ENCODE data around the gene TLK2. TPM values are rescaled to one million over a fixed set of nuclear protein-coding genes. Genes with fewer than 3 reads are reported as not detected.

Gene TLK2
- polyA plus RNA-seq, 2 of the 4 experiments (the other 2 are of a cell fraction) = 30.4 to 68.7 TPM

DNA sequence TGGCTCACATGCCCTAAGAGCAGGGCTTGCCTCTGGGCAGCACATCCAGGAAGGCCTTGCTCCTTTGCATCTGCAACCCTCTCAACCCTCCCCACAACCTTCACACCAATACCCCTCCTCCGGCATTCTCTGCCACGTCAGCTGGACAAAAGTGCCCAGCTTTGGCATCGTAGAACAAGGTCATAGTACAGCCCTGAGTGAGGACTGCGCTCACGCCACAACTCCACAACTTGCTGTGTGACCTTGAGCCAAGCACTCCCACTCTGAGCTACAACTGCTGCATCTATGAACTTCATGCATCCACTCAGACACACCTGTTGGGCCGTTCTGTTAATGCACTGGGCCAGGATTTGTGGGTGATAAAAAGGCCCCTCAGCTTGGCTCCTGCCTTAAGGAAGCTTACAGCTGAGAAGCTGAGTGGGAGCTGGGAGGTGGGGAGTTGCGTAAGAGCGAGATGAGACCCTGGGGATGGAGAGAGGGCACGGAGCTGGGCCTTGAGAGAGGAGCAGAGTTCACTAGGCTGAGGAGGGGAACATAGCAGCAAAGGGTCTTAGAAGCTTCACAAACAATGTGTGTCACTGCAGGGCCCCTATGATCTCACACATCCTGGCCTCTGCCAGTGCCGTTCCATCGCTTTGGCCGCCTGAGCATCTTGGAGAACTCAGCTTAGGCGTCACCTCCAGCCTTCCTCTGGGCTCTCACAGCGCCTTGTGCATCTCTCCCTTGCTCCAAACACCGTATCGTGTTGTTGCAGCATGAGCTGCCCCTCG is 140.2 kb downstream of the TLK2 start:
- WGBS (ENCODE audit: missing lambda C conversion rate) = 92% methylated on average over 17 of the region's 17 CpGs
- CTCF ChIA-PET = interaction anchor here (0.8 to 1.8 kb wide), 5 partner anchors 10 to 54 kb away, joined by 3 to 6 read pairs (median 3); no protein-coding TSS in a partner anchor

DNA sequence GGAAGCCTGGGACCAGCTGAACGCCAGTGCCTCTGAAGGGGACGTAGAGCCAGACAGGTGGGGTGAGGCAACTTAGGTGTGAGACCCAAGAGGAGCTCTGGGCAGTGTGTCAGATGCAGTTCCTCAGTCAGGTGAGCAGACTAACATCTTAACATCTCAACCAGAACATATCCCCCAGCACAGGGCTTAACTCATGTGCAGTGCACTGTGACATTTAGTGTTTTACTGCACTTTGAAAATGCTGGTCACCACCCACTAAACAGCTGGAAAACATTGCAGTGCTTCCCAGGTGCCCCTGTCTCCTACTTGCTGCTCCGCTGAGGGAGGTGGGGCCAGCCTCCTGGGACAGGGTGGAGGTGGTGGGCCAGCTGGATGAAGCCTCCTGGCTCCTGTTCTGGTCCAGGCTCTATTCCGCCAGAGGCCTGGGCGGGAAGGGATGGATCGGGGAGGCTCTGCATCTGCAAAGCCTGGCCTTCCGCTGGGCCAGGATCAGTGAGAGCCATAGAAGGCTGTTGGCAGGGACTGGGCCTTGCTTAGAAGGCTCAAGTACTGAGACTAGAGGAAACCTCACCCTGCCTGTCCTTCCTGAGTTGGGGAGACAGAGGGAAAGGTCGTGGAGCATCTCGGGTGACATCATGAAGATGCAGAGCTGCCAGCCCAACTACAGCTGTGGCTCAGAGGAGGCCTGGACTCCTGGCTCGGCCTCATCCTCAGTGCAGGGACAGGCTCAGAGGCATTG is 141.0 kb downstream of the TLK2 start:
- ATAC-seq = peak; percentile 4 to 7; a peak in 4 of 6 replicates
- TF ChIP-seq CBX8 (IDR thresholded peaks at IDR 0.05) (no peak), CEBPB (IDR thresholded peaks at IDR 0.05) (no peak), CHD2 (IDR thresholded peaks at IDR 0.05; ENCODE audit: low read length, partially characterized antibody) (no peak), KDM1A (IDR thresholded peaks at IDR 0.05; ENCODE audit: low read depth) (no peak), ZFP36 (IDR thresholded peaks at IDR 0.05; ENCODE audit: borderline replicate concordance, partially characterized antibody) (no peak), BHLHE40 (IDR thresholded peaks at IDR 0.05; ENCODE audit: low read depth, low read length) (no peak), EHMT2 (IDR thresholded peaks at IDR 0.05; ENCODE audit: low read depth) (no peak), TP53 (CRISPR knock-in tag; IDR thresholded peaks at IDR 0.05) (no peak)
- TF ChIP-seq, protein P1, sequence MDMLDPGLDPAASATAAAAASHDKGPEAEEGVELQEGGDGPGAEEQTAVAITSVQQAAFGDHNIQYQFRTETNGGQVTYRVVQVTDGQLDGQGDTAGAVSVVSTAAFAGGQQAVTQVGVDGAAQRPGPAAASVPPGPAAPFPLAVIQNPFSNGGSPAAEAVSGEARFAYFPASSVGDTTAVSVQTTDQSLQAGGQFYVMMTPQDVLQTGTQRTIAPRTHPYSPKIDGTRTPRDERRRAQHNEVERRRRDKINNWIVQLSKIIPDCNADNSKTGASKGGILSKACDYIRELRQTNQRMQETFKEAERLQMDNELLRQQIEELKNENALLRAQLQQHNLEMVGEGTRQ (IDR thresholded peaks at IDR 0.05) = no peak
- TF ChIP-seq, protein P2, sequence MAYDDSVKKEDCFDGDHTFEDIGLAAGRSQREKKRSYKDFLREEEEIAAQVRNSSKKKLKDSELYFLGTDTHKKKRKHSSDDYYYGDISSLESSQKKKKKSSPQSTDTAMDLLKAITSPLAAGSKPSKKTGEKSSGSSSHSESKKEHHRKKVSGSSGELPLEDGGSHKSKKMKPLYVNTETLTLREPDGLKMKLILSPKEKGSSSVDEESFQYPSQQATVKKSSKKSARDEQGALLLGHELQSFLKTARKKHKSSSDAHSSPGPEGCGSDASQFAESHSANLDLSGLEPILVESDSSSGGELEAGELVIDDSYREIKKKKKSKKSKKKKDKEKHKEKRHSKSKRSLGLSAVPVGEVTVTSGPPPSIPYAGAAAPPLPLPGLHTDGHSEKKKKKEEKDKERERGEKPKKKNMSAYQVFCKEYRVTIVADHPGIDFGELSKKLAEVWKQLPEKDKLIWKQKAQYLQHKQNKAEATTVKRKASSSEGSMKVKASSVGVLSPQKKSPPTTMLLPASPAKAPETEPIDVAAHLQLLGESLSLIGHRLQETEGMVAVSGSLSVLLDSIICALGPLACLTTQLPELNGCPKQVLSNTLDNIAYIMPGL (CRISPR knock-in tag; IDR thresholded peaks at IDR 0.05; ENCODE audit: borderline replicate concordance) = no peak
- TF ChIP-seq, protein P3, sequence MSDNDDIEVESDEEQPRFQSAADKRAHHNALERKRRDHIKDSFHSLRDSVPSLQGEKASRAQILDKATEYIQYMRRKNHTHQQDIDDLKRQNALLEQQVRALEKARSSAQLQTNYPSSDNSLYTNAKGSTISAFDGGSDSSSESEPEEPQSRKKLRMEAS (IDR thresholded peaks at IDR 0.05) = no peak
- TF ChIP-seq, protein P4, sequence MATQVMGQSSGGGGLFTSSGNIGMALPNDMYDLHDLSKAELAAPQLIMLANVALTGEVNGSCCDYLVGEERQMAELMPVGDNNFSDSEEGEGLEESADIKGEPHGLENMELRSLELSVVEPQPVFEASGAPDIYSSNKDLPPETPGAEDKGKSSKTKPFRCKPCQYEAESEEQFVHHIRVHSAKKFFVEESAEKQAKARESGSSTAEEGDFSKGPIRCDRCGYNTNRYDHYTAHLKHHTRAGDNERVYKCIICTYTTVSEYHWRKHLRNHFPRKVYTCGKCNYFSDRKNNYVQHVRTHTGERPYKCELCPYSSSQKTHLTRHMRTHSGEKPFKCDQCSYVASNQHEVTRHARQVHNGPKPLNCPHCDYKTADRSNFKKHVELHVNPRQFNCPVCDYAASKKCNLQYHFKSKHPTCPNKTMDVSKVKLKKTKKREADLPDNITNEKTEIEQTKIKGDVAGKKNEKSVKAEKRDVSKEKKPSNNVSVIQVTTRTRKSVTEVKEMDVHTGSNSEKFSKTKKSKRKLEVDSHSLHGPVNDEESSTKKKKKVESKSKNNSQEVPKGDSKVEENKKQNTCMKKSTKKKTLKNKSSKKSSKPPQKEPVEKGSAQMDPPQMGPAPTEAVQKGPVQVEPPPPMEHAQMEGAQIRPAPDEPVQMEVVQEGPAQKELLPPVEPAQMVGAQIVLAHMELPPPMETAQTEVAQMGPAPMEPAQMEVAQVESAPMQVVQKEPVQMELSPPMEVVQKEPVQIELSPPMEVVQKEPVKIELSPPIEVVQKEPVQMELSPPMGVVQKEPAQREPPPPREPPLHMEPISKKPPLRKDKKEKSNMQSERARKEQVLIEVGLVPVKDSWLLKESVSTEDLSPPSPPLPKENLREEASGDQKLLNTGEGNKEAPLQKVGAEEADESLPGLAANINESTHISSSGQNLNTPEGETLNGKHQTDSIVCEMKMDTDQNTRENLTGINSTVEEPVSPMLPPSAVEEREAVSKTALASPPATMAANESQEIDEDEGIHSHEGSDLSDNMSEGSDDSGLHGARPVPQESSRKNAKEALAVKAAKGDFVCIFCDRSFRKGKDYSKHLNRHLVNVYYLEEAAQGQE (IDR thresholded peaks at IDR 0.05) = no peak
- TF ChIP-seq, protein P5, sequence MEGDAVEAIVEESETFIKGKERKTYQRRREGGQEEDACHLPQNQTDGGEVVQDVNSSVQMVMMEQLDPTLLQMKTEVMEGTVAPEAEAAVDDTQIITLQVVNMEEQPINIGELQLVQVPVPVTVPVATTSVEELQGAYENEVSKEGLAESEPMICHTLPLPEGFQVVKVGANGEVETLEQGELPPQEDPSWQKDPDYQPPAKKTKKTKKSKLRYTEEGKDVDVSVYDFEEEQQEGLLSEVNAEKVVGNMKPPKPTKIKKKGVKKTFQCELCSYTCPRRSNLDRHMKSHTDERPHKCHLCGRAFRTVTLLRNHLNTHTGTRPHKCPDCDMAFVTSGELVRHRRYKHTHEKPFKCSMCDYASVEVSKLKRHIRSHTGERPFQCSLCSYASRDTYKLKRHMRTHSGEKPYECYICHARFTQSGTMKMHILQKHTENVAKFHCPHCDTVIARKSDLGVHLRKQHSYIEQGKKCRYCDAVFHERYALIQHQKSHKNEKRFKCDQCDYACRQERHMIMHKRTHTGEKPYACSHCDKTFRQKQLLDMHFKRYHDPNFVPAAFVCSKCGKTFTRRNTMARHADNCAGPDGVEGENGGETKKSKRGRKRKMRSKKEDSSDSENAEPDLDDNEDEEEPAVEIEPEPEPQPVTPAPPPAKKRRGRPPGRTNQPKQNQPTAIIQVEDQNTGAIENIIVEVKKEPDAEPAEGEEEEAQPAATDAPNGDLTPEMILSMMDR (IDR thresholded peaks at IDR 0.05) = no peak
- no peak overlapping the region for H3K4me2 ChIP-seq
- ChIA-PET POLR2A (no interaction called here), CTCF (interaction anchor here (0.8 to 1.6 kb wide), 6 partner anchors 9 to 53 kb away, joined by 3 to 5 read pairs (median 4); no protein-coding TSS in a partner anchor)
- H3K27ac ChIP-seq = no peak overlapping the region
- WGBS (ENCODE audit: missing lambda C conversion rate) = 85% methylated on average over 10 of the region's 10 CpGs
- no peaks in the 10 kb centered on the region for H3K4me1 ChIP-seq
- H3K9me3 ChIP-seq = no peaks in the 10 kb centered on the region
- FAIRE-seq = no peak
- DNase-seq (ENCODE audit: low read depth in 1 of 2, low spot score in 1 of 2) = no peak
- no peak overlapping the region for H3K4me3 ChIP-seq

More for the DNA sequence above, 140.2 kb downstream of the TLK2 start:
- TF ChIP-seq GATA3 (IDR thresholded peaks at IDR 0.05; ENCODE audit: borderline replicate concordance) = no peak
- TF ChIP-seq NPAS2 (CRISPR knock-in tag; IDR thresholded peaks at IDR 0.05; ENCODE audit: borderline replicate concordance) = no peak
- no peak for TF ChIP-seq RARB (CRISPR knock-in tag; IDR thresholded peaks at IDR 0.05)
- no peak for TF ChIP-seq HEYL (CRISPR knock-in tag; IDR thresholded peaks at IDR 0.05)
- TF ChIP-seq CEBPB (IDR thresholded peaks at IDR 0.05) = peak in 1 of 2 experiments; percentile 56; a peak in 2 of 4 replicates
- no peak for TF ChIP-seq ESRRA (IDR thresholded peaks at IDR 0.05; ENCODE audit: borderline replicate concordance, low read length)
- Histone ChIP-seq H3K27ac (no peak overlapping the region), H3K4me3 (no peak overlapping the region), H3K4me2 (no peak overlapping the region), H3K9me3 (no peaks in the 10 kb centered on the region), H3K4me1 (no peaks in the 10 kb centered on the region)
- FAIRE-seq (no peak), ATAC-seq (peak; percentile 6 to 14; a peak in 4 of 6 replicates), DNase-seq (ENCODE audit: low read depth in 1 of 2, low spot score in 1 of 2) (no peak)
- POLR2A ChIA-PET = no interaction called here
